ENCODE results near the gene GALNTL6. TPM values are rescaled to one million over a fixed set of nuclear protein-coding genes. Genes with fewer than 3 reads are reported as not detected.

The GALNTL6 gene
- polyA plus RNA-seq, 1 donor from 2014 or later = 14.9 TPM

GRCh38 chr4:172061204-172061603, 248.0 kb downstream of the GALNTL6 start:
- Histone ChIP-seq H3K79me2 (replicated peaks; ENCODE audit: insufficient read depth, low read length) (no peaks in the 10 kb centered on the region), H3K36me3 (ENCODE audit: insufficient read depth, low read length) (no peaks in the 10 kb centered on the region), H3F3A (ENCODE audit: insufficient read depth, low read length, poor library complexity, severe bottlenecking) (no peaks in the 10 kb centered on the region), H3K4me3 (ENCODE audit: low read length) (no peak overlapping the region), H3K27me3 (ENCODE audit: insufficient read depth, low read depth, low read length) (no peaks in the 10 kb centered on the region), H3K9me2 (ENCODE audit: insufficient read depth, low read length) (no peaks in the 10 kb centered on the region), H3K4me2 (ENCODE audit: low read length) (no peak overlapping the region), H3K9ac (ENCODE audit: low read length) (no peak overlapping the region), H3K9me3 (ENCODE audit: low read length) (no peaks in the 10 kb centered on the region), H3K27ac (ENCODE audit: low read length) (no peak overlapping the region), H2AFZ (ENCODE audit: low read depth, low read length) (no peak overlapping the region), H4K20me1 (ENCODE audit: insufficient read depth) (no peaks in the 10 kb centered on the region)
- no peak for TF ChIP-seq SMC3 (conservative IDR thresholded peaks at IDR 0.05; ENCODE audit: poor library complexity)
- TF ChIP-seq EP300 (conservative IDR thresholded peaks at IDR 0.05; ENCODE audit: poor library complexity, severe bottlenecking) = no peak
- no peak for TF ChIP-seq TAF1 (IDR thresholded peaks at IDR 0.05; ENCODE audit: low read depth)
- TF ChIP-seq EZH2 (IDR thresholded peaks at IDR 0.05; ENCODE audit: borderline replicate concordance, insufficient read depth, low read length, poor library complexity, severe bottlenecking) = no peak

- no peaks in the 10 kb centered on the region for H4K20me1 ChIP-seq (ENCODE audit: insufficient read depth)
- H3K4me2 ChIP-seq (ENCODE audit: low read length) = no peak overlapping the region
- no peaks in the 10 kb centered on the region for H3K79me2 ChIP-seq (replicated peaks; ENCODE audit: insufficient read depth, low read length)
- H3K27me3 ChIP-seq (ENCODE audit: insufficient read depth, low read depth, low read length) = no peaks in the 10 kb centered on the region
- H3K27ac ChIP-seq (ENCODE audit: low read length) = no peak overlapping the region
- H2AFZ ChIP-seq (ENCODE audit: low read depth, low read length) = no peak overlapping the region
- no peaks in the 10 kb centered on the region for H3K36me3 ChIP-seq (ENCODE audit: insufficient read depth, low read length)
- no peaks in the 10 kb centered on the region for H3K9me3 ChIP-seq (ENCODE audit: low read length)
- no peaks in the 10 kb centered on the region for H3K9me2 ChIP-seq (ENCODE audit: insufficient read depth, low read length)
- no peak overlapping the region for H3K9ac ChIP-seq (ENCODE audit: low read length)
- no peaks in the 10 kb centered on the region for H3F3A ChIP-seq (ENCODE audit: insufficient read depth, low read length, poor library complexity, severe bottlenecking)
- no peak overlapping the region for H3K4me3 ChIP-seq (ENCODE audit: low read length)
- TF ChIP-seq SMC3 (conservative IDR thresholded peaks at IDR 0.05; ENCODE audit: poor library complexity) = no peak
- TF ChIP-seq TAF1 (IDR thresholded peaks at IDR 0.05; ENCODE audit: low read depth) = no peak
- TF ChIP-seq, protein P1, sequence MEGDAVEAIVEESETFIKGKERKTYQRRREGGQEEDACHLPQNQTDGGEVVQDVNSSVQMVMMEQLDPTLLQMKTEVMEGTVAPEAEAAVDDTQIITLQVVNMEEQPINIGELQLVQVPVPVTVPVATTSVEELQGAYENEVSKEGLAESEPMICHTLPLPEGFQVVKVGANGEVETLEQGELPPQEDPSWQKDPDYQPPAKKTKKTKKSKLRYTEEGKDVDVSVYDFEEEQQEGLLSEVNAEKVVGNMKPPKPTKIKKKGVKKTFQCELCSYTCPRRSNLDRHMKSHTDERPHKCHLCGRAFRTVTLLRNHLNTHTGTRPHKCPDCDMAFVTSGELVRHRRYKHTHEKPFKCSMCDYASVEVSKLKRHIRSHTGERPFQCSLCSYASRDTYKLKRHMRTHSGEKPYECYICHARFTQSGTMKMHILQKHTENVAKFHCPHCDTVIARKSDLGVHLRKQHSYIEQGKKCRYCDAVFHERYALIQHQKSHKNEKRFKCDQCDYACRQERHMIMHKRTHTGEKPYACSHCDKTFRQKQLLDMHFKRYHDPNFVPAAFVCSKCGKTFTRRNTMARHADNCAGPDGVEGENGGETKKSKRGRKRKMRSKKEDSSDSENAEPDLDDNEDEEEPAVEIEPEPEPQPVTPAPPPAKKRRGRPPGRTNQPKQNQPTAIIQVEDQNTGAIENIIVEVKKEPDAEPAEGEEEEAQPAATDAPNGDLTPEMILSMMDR (IDR thresholded peaks at IDR 0.05; ENCODE audit: poor library complexity, severe bottlenecking) = no peak
- no peak for TF ChIP-seq POLR2AphosphoS5 (IDR thresholded peaks at IDR 0.05)
- no peak for TF ChIP-seq EZH2 (IDR thresholded peaks at IDR 0.05; ENCODE audit: borderline replicate concordance, insufficient read depth, low read length, poor library complexity, severe bottlenecking)
Observed at GRCh38 chr4:172068506-172068905, 255.3 kb downstream of the GALNTL6 start.

DNA sequence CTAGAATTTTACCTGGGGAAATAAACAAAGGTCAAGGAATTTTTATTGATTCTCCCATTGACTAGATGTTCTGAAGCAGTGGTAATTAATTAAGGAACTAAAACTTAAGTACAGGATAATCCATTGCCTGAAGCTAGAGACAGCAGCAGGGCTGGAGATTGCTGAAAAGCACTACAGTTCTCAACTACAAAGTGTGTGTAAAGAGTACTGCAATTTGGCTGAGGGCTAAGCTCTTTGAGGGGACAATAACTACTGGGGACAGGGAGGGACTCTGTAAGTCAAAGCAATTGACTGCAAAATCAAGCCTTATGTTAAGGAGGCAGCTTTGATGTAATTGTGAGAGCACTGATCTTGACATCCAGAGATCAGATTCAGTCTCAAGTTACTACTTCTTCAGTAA, 260.4 kb downstream of the GALNTL6 start:
- H3K27ac ChIP-seq (ENCODE audit: low read length) = no peak overlapping the region
- no peak overlapping the region for H2AFZ ChIP-seq (ENCODE audit: low read depth, low read length)
- no peak overlapping the region for H3K4me2 ChIP-seq (ENCODE audit: low read length)
- no peak for TF ChIP-seq REST (IDR thresholded peaks at IDR 0.05; ENCODE audit: borderline replicate concordance)
- no peak for TF ChIP-seq TAF1 (IDR thresholded peaks at IDR 0.05; ENCODE audit: low read depth)
- no peak for TF ChIP-seq MXI1 (conservative IDR thresholded peaks at IDR 0.05; ENCODE audit: poor library complexity, severe bottlenecking)
- TF ChIP-seq, protein P1 (IDR thresholded peaks at IDR 0.05; ENCODE audit: poor library complexity, severe bottlenecking) = no peak
- no peak for TF ChIP-seq SMC3 (conservative IDR thresholded peaks at IDR 0.05; ENCODE audit: poor library complexity)
- TF ChIP-seq EP300 (conservative IDR thresholded peaks at IDR 0.05; ENCODE audit: poor library complexity, severe bottlenecking) = no peak
- TF ChIP-seq POLR2AphosphoS5 (IDR thresholded peaks at IDR 0.05) = no peak
- no peak for TF ChIP-seq RAD21 (conservative IDR thresholded peaks at IDR 0.05)
- TF ChIP-seq EZH2 (IDR thresholded peaks at IDR 0.05; ENCODE audit: borderline replicate concordance, insufficient read depth, low read length, poor library complexity, severe bottlenecking) = no peak
- no peaks in the 10 kb centered on the region for H3K79me2 ChIP-seq (replicated peaks; ENCODE audit: insufficient read depth, low read length)
- H4K20me1 ChIP-seq (ENCODE audit: insufficient read depth) = no peaks in the 10 kb centered on the region
- no peaks in the 10 kb centered on the region for H3F3A ChIP-seq (ENCODE audit: insufficient read depth, low read length, poor library complexity, severe bottlenecking)
- H3K27me3 ChIP-seq (ENCODE audit: insufficient read depth, low read depth, low read length) = no peaks in the 10 kb centered on the region
- no peak overlapping the region for H3K4me3 ChIP-seq (ENCODE audit: low read length)
- no peaks in the 10 kb centered on the region for H3K36me3 ChIP-seq (ENCODE audit: insufficient read depth, low read length)
- no peaks in the 10 kb centered on the region for H3K9me2 ChIP-seq (ENCODE audit: insufficient read depth, low read length)
- no peaks in the 10 kb centered on the region for H3K9me3 ChIP-seq (ENCODE audit: low read length)
- H3K9ac ChIP-seq (ENCODE audit: low read length) = no peak overlapping the region
